GM12864 (cell line): ENCODE data around the gene ARHGAP23.

Source experiments
- DNase-seq: peaks from one replicate; pipeline ENCODE4 v3.0.0-alpha.2; 2011; ENCODE audit warnings: low read depth
- H3K4me3 ChIP-seq: 2 replicates; pipeline ENCODE4 v1.5.1; 2011; ENCODE audit warnings: mild to moderate bottlenecking, low read depth, low read length, control low read depth
- CTCF ChIP-seq: IDR thresholded peaks from 2 replicates; pipeline ENCODE4 v1.5.1; 2011; ENCODE audit warnings: low read depth, mild to moderate bottlenecking, moderate library complexity, low read length, control low read depth, inconsistent platforms; ENCODE audit errors: missing control alignments

ARHGAP23 gene

GRCh38 chr17:38421871-38422827 lies 6.1 kb upstream of the ARHGAP23 start:
- H3K4me3 ChIP-seq, result no peak overlapping the region
- DNase-seq, result no peak
- TF ChIP-seq CTCF, result no peak

GRCh38 chr17:38424297-38424972 lies 3.8 kb upstream of the ARHGAP23 start:
- TF ChIP-seq CTCF, result no peak
- DNase-seq, result no peak
- H3K4me3 ChIP-seq, result no peak overlapping the region

- TF ChIP-seq CTCF, result no peak
- DNase-seq, result no peak
- no peak overlapping the region for H3K4me3 ChIP-seq
Observed at GRCh38 chr17:38425031-38425430, 3.2 kb upstream of the ARHGAP23 start.

- no peak for DNase-seq
- TF ChIP-seq CTCF, result no peak
Observed at GRCh38 chr17:38425744-38426143, 2.5 kb upstream of the ARHGAP23 start.

GRCh38 chr17:38426441-38426840 lies 1.8 kb upstream of the ARHGAP23 start:
- no peak for TF ChIP-seq CTCF
- no peak overlapping the region for H3K4me3 ChIP-seq
- no peak for DNase-seq

More at GRCh38 chr17:38425744-38426143, 2.5 kb upstream of the ARHGAP23 start:
- no peak overlapping the region for H3K4me3 ChIP-seq

GRCh38 chr17:38427160-38427949 lies 909 bp upstream of the ARHGAP23 start:
- TF ChIP-seq CTCF, result no peak
- H3K4me3 ChIP-seq, result peak overlapping the region; percentile 53
- DNase-seq, result no peak
